GM18858 (cell line): ENCODE measurements around the gene APP.

ENCODE experiments used
- ATAC-seq: cut with Tn5 transposase; IDR thresholded peaks from one replicate; pipeline ENCODE4 v1.9.1; 2021; ENCODE audit not compliant: unreplicated experiment

The APP gene

DNA sequence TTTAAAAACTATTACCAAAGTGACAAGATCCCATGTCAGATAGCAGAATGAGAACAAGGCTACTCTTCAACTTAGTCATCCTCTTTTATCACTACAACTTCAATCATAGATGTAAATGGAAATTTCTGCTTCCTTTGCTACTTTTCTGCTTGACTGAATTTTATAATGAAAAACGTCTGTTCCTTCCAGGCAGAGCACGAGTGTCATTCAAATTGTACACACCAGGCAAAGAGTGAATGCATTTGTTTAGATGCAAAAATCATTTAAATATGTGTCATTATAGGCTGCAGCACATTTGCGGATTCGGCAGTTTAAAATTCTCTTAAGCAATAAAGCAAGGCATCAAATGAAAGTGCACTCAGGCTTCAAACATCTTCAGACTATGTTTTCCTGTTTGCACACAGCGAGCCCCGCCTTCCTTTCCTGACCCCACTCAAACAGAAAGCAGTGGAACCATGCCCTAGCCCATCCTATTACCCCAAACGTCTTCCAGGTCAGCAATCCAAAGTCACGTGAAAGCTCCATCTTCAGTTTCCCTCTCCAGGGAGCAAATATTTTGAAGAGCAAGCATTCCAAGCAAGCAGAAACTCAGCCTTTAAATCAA lies 99.6 kb downstream of the APP start:
- no peak for ATAC-seq

DNA sequence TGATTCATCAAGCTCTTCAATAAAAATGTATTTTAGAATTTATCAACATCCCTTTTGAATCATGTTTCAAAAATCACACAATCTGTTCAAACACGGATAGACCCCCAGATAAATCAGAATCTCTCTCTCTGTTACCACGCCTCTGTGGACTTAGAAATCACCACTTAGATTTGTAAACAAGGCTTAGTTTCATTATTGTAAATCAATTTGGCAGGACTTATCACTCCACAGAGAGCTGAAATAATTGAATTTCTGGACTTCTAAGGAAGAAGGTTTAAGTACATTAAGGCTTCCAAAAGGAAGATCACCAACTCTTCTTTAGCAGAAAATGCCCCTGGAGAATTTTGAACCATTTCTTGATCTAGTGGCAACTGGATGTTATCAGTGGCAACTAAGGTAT lies 100.4 kb downstream of the APP start:
- no peak for ATAC-seq

DNA sequence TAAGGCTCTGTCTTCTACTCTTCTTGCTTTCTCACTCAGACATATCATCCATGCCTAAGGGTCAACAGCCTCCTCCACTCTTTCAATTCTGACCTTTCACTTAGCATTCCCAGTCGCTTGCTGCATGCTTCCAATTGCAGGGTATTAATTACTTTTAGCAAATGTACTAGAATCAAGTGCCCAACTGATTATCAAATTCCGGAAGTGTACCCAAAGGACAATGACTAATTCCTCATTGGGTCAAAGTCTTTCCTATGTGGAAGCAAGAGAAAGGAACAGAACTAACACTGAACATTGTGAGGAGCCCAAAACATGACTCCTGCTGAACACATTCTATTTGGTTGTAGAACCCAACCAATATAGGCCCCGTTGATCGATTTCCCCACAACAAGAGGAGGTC lies 101.8 kb downstream of the APP start:
- ATAC-seq = no peak

DNA sequence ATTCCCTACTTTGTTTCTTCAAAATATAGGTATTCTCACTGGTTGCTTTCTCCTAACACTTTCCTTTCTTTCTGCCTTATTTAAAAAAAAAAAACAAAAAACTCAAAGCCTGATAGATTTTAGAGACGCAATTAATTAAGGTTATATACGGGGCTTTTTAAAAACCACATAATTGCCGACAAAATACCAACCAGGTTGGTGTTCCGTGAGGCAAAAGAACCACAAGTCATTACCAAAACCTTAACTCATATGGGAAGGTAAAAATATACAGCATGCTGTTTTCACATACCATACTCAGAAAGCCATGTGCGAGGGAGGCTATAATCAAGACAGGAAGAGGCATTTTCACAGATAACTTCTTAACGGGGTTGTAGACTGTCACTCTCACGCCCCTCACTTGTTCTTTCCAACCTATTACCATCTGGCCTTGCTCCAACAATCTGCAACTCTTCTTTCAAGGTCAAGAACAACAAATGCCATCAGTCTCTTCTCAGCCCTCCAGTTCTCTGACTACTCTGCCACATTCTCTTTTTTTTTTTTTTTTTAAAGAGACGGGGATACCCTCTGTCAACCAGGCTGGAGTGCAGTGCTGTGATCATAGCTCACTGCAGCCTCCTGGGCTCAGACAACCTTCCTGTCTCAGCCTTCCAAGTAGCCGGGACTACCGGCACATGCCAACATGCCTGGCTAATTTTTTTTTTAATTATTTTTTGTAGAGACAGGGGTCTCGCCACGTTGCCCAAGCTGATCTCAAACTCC lies 102.6 kb downstream of the APP start:
- no peak for ATAC-seq

DNA sequence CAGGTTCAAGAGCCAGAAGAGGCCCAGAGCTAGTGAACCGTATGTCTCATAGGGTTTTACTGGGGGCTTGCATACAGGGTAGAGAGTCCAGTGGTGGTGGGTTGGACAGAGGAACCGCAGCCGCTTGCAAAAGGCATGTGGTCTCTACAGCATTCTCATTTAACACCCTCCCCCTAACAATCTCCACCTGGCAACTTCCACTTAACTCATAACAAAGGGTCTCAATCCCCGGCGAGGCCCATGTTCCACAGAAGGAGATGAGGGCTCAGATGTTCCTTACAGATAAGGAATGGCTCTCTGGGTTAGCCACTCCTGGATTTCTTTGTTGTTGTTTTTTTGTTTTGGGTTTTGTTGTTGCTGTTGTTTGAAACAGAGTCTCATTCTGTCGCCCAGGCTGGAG lies 106.1 kb downstream of the APP start:
- no peak for ATAC-seq

DNA sequence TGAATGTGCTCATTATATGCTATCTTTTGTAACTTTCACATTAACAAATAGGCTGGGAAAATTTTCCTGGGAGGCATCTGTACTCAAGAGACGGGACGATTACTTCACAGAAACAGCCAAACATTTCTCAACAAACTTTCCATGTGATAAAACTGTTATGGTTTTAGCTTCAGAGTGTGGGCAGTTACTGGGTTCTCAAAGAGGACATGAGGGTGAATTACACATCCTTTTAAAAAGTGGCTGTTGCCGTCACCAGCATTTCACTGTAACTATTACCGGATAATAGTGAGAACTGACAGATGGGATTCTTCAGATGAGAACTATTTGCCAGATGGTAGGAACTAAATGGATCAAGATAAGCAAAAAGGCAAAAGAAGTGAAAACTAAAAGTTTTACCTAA lies 109.1 kb downstream of the APP start:
- ATAC-seq = no peak

DNA sequence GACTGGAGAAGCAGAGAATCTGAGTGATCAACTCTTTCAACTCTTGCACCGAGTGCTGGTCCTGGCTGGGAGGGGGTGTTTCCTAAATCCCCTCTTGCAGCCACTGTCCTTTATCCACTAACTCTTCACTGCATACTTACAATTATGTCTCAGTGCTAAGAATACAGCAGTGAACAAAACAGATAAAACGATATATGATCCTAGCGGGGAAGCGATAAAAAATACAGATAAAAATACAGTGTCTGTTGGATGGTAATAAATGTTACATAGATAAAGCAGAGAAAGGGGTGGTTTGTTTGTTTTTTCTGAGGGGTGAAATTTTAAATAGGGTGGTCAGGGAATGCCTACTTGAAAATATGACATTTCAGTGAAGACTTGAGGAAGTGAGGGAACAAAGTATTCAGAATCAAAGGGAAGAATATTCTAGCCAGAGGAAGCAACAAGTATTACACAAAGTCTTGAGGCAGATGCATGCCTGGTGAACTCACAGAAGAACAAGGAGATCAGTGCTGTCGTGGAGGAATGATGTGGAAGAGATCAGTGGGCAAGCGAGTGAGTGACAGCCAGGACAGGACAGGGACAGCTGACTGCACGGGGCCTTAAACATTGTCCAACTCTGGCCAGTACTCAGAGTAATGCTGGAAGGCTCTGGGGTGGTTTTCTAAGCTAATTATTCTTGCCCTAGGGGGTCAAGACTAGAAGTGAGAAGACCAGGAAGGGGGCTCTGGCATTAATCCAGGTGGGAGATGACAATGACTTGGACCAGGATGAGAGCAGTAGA lies 110.0 kb downstream of the APP start:
- ATAC-seq = no peak

DNA sequence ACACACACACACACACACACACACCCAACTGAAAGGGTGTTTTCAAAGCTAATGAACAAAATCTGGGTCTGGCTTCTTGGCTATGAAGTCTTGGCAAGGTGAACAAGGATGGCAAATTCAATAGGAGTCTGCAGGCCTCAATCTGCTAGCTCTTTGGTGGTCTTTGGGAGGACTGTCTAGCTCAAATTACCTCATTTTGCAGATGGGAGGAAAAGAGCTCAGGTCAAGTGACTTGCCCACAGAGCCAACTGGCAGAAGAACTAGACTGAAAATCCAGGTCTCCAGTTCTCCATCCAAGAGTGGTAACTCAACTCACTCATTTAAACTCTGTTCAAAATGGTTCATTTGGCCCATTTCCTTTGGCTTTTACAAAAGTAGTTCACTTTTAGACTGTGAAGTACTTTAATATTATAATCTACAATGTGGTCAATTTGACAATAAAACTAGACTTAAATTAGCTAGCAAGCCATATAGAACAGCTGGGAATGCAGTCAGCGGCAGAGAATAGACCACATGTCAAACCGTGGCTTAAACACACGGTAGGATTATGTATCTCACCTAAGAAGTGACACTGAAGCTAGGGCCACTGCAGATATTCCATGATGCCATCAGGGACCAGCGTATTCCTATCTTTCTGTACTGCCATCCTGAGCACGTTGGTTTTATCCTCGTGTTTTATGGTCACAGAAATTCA lies 112.9 kb downstream of the APP start:
- no peak for ATAC-seq

DNA sequence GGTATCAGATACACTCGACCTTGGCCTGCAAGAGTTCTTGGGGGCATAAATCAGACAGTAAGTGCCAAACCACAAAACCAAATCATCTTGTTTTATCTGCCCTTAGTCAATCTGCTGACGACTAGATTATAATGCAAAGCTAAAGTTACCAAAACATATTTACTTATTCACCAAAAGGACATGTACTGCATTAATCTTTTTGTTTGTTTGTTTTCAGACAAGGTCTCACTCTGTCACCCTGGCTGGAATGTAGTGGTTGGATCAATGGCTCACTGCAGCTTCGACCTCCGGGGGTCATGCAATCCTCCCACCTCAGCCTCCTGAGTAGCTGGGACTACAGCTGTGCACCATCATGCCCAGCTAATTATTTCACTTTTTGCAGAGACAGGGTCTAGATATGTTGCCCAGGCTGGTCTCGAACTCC lies 114.7 kb downstream of the APP start:
- ATAC-seq = no peak

DNA sequence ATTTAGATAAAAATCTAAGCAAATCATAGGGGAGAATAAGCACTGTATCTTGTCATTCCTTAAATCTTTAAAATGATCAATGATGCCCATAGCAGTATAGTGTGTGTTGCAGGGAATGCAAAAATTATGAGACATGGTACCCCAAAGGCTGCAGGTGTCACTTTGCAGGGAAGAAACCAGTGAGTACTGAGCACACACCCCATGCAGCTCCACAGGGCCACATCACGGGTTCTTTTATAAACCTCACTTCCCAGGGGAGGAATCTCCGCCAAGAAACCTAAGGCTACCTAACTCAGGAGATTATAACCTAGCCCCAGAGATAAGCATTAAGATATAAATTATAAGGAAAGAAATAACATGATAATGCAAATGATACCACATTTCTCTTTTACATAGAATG lies 115.6 kb downstream of the APP start:
- no peak for ATAC-seq

DNA sequence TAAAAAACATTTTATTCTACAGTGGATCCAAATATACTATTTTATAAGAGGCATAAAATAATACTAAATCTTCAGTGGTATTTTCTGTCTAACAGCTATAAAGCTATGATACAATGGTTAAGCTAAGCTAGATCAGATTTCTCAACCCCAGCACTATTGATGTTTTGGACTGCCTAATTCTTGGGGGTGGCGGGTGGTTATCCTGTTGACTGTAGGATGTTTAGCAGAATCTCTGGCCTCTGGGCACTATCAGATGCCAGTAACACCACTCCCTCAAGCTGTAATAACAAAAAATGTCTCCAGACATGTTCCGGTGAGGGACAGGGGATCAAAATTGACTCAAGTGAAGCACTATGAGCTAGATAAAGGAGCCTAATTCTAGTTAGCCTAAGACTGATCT lies 118.5 kb downstream of the APP start:
- no peak for ATAC-seq

DNA sequence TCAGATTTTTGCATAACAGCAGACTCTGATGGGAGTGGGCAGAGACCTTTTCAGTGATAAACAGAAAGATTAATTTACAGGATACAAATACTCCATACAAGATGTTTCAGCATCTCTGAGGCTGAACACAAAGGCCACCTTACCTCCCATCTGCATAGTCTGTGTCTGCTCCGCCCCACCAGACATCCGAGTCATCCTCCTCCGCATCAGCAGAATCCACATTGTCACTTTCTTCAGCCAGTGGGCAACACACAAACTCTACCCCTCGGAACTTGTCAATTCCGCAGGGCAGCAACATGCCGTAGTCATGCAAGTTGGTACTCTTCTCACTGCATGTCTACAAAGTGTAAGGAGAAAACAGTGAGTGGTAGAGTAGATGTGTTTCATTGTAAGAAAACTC lies 119.7 kb downstream of the APP start:
- no peak for ATAC-seq

DNA sequence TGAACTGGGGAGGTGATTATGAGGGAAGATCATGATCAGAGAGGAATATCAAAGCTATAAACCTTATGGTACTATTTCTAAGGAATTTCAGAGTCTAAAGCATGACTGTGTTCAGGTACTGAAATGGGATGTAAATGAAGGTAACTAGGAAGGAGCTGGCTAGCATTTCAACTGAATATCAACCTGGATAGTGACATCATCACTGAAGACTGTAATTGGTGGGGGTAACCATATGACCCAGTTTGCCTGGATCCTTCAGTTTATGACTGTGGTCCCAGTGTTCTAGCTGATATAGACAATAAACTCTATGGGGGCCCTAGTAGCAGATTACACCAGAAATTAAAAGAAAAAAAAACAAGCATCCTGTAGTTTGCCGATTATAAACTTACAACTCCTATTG lies 120.8 kb downstream of the APP start:
- no peak for ATAC-seq

DNA sequence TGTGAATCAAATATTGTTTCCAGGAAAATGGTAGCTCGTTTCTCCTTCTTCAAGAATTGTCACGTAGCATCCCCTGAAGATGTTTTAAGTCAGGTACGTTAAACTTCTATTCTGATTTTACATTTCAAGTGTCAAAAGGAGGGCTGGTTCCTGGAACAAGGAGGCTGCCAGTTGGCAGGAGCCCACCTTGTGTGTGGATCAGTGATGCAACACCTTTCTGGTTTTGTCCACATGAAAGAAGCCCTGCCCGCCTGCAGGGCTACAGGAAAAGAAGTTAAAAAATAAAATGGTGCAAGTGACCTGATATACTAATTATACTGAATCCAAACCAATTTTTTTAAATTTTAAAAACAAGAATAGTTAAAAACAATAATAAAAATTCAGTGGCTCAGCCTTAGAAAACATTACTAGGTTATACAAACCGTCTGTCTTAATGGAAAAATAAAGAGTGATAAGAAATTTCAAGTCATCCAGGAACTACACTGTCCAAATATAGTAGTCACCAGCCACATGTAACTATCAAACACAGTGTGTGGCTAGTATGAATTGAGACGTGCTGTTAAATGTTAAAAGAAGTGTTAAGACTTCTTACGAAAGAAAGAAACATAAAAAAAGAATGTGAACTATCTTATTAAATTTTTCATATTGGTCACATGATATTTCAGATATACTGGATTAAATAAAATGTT lies 123.1 kb downstream of the APP start:
- ATAC-seq = no peak

DNA sequence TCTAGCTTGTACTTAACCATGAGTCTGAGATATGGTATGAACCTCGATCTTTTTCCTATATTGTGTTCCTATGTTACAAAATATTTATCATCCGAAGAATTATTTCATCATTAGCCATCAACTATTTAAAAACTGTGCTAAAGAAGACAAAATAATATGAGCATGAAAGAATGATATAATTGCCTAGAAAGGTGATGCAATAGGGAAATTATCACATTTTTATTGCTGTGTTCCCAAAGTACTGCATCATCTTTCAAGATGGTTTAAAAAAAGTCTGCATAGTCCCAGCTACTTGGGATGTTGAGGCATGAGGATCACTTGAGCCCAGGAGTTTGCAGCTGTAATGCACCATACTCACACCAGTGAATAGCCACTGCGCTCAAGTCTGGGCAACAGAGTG lies 126.7 kb downstream of the APP start:
- ATAC-seq = no peak

DNA sequence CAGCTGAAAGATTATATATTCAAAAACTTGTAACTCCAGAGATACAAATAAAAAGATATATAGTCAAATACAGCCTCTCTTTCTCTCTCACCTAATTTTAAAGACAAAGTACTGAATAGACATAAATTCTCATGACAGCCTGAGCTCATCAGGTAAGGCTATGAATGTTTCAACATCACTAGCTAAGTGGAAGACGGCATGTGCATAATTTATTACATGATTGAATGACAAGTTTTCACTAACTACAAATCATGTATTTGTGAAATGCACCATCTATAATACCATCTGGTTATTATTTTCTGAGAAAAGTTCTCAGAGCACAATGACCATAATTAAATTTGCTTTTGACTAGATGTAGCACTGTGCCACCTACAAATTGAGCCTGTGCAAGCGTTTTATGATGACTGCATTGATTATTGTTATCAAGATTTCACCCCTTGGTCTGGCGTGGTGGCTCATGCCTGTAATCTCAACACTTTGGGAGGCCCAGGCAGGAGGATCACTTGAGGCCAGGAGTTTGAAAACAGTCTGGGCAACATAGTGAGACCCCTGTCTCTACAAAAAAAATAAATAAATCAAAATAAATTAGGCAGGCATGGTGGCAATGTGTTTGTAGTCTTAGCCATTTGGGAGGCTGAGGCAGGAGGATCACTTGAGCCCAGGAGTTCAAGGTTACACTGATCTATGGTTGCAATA lies 128.2 kb downstream of the APP start:
- ATAC-seq = no peak

DNA sequence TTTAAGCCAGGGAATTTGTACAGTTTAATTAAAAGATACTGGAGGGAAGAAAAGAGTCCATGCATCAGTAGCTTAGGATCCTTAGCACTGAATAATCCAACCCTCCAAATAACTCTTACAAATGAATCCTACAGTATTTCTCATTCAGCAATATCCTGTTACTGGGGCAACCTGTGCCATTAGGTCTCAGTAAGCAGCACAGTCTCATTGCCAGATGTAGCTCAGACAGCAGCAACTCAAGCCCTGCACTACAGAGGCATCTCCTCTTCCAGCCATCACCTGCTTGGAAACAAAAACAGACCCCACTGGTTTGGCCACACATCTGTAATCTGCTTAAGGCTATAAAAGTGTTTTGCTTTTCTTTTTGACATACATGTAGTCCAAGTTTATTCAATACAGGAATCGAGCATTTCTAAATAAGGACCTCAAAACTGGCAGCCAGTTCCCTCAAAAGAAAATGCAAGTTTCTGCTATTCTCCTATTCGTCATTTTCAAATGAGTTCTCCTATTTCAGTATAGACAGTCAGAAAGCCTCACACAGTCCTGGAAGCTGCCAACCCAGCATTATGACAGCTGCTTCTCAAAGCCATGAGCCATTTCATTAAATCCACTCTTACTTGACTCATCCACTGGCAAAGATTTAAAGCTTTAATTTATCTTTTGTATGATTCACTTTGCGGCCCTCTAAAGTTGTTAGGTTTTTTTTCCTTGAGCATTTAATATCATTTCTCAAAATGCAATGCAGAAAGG lies 129.0 kb downstream of the APP start:
- no peak for ATAC-seq

DNA sequence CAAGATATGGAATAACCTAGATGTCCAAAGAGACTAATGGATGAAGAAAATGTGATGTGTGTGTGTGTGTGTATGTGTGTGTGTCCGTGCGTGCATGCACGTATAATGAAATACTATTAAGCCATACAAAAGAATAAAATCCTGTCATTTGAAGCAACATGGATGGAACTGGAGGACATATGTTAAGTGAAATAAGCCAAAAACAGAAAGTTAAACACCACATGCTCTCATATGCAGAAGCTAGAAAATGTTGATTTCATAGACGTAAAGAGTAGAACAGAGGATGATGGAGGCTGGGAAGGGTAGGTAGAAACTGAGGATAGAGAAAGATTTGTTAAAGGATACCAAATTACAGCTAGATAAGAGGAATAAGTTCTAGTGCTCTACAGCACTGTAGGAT lies 133.7 kb downstream of the APP start:
- ATAC-seq = no peak

DNA sequence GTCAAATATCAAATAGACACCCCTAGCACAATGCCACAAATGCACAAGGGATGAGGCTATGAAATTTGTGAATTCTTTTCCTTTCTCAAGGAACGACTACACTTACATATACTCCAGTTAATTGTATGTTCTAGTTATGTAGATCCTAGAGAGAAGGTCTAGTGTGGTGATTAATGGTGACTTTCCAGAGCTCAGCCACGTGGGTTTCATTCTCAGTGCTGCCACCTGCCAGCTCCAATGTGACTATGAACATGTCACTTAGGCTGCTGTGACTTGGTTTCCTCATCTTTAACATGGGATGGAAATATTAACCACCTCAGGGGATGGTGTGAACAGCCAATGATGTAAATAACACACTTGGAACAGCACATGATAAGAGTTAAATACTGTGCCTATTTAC lies 138.3 kb downstream of the APP start:
- no peak for ATAC-seq

DNA sequence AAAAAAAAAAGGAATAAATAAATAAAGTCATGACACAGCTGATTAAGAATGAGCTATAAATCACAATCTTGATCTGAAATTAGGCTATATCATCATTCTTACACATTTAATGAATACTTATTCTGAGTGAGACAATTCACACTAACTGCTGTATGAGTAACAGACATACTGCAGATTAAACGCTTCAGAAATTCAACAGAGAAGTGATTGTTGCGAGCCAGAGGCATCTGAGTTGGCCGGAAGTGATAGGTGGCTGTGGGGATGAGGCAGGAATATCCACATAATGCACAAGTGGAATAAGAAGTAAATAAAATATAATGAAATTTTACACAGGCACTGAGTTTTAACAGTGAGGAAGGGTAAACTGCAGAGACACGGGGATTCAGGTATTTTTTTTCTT lies 142.4 kb downstream of the APP start:
- ATAC-seq = no peak
